Upper lobe of right lung (tissue), 1 donor: Measurements from ENCODE around the gene ATP2C2. TPM values are rescaled to one million over a fixed set of nuclear protein-coding genes. Genes with fewer than 3 reads are reported as not detected.

Source experiments
- ATAC-seq: fragments of 200-7000 bp; cut with Tn5 transposase; one replicate; pipeline ENCODE4 v1.9.1; 2020; ENCODE audit warnings: mild to moderate bottlenecking, moderate library complexity
- DNase-seq: peaks from one replicate; pipeline ENCODE4 v3.0.0-alpha.2; 2020
- H3K27ac ChIP-seq: fragments of 200-600 bp; one replicate; pipeline ENCODE4 v1.8.0; 2022
- H3K27me3 ChIP-seq: fragments of 200-600 bp; one replicate; pipeline ENCODE4 v1.8.0; 2022; ENCODE audit warnings: mild to moderate bottlenecking
- H3K36me3 ChIP-seq: fragments of 200-600 bp; one replicate; pipeline ENCODE4 v1.8.0; 2022
- H3K4me1 ChIP-seq: fragments of 200-600 bp; one replicate; pipeline ENCODE4 v1.8.0; 2022
- H3K4me3 ChIP-seq: fragments of 200-600 bp; one replicate; pipeline ENCODE4 v1.8.0; 2022; ENCODE audit warnings: mild to moderate bottlenecking
- H3K9me3 ChIP-seq: fragments of 200-600 bp; one replicate; pipeline ENCODE4 v1.8.0; 2022
- intact Hi-C: fragments of 100-400 bp; cut with DNase I; formaldehyde crosslinking; loops from one replicate; pipeline ENCODE4 v1.11.0; 2022
- total RNA-seq: library from RNA; stranded (reverse); fragmentation: NEBNext Ultra II Directional; extraction: Animal tissue kit (Norgen Biotek cat#: 25700); gene quantifications from one replicate; pipeline ENCODE4 v1.2.1, GENCODE V29; 2021
- TF ChIP-seq, protein P1 (sequence below): fragments of 200-600 bp; IDR thresholded peaks from one replicate; pipeline ENCODE4 v1.8.0; 2022; ENCODE audit warnings: antibody characterized with exemption
- donor health status: DM: no; HTN: yes; CAD: no; lungs with severe emphysema.

The ATP2C2 gene
- total RNA-seq, 1 donor from 2014 or later: 48.9 TPM

DNA sequence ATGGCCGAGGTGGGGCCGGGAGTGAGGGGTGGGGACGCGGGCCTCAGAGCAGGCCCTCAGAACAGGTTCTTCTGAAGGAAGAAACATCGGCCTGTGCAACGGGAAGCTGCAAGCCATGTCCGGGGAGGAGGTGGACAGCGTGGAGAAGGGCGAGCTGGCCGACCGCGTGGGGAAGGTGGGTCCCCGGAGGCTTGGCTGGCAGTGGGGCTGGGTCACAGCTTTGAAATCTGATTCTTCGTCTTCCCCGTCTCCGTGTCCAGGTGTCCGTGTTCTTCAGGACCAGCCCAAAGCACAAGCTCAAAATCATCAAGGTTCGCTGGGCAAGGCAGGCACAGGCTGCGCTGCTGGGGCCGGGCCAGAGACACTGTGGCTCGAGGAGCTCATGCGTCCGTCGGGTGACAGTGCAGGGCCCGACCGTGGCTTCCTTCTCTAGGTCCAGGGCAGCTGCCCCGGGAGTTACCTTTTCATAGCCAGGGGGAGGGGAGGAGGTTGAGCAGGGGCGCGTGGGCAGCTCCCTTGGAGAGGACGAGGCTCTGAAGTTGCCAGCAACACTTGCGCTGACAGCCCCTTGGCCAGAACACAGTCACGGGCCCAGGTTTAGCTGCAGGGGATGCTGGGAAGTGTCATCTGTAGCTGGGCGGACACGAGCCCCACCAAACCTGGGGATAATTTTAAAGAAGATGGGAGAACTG, 84.9 kb downstream of the ATP2C2 start:
- H3K9me3 ChIP-seq: no peaks in the 10 kb centered on the region
- no peaks in the 10 kb centered on the region for H3K4me1 ChIP-seq
- no peaks in the 10 kb centered on the region for H3K27me3 ChIP-seq
- H3K36me3 ChIP-seq: no peaks in the 10 kb centered on the region
- intact Hi-C loops: no loop called here
- DNase-seq (peak; percentile 40), ATAC-seq (no peak)
- no peak overlapping the region for H3K27ac ChIP-seq
- no peak overlapping the region for H3K4me3 ChIP-seq
- TF ChIP-seq, protein P1, sequence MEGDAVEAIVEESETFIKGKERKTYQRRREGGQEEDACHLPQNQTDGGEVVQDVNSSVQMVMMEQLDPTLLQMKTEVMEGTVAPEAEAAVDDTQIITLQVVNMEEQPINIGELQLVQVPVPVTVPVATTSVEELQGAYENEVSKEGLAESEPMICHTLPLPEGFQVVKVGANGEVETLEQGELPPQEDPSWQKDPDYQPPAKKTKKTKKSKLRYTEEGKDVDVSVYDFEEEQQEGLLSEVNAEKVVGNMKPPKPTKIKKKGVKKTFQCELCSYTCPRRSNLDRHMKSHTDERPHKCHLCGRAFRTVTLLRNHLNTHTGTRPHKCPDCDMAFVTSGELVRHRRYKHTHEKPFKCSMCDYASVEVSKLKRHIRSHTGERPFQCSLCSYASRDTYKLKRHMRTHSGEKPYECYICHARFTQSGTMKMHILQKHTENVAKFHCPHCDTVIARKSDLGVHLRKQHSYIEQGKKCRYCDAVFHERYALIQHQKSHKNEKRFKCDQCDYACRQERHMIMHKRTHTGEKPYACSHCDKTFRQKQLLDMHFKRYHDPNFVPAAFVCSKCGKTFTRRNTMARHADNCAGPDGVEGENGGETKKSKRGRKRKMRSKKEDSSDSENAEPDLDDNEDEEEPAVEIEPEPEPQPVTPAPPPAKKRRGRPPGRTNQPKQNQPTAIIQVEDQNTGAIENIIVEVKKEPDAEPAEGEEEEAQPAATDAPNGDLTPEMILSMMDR: no peak

- Histone ChIP-seq H3K4me3 (no peak overlapping the region), H3K9me3 (no peaks in the 10 kb centered on the region), H3K36me3 (no peaks in the 10 kb centered on the region), H3K4me1 (no peaks in the 10 kb centered on the region), H3K27ac (no peak overlapping the region), H3K27me3 (no peaks in the 10 kb centered on the region)
- intact Hi-C loops: no loop called here
- ATAC-seq (no peak), DNase-seq (peak; percentile 40)
- TF ChIP-seq, protein P1: no peak
Measured at GRCh38 chr16:84454611-84455010, 86.3 kb downstream of the ATP2C2 start.

GRCh38 chr16:84455031-84455430, 86.7 kb downstream of the ATP2C2 start:
- ATAC-seq (no peak), DNase-seq (peak; percentile 37)
- intact Hi-C loops: no loop called here
- H3K36me3 ChIP-seq: no peaks in the 10 kb centered on the region
- TF ChIP-seq, protein P1: no peak
- no peak overlapping the region for H3K27ac ChIP-seq
- no peak overlapping the region for H3K4me3 ChIP-seq
- H3K4me1 ChIP-seq: no peaks in the 10 kb centered on the region
- H3K27me3 ChIP-seq: no peaks in the 10 kb centered on the region
- H3K9me3 ChIP-seq: no peaks in the 10 kb centered on the region

GRCh38 chr16:84458606-84459532, 90.5 kb downstream of the ATP2C2 start:
- no peak for ATAC-seq
- no peaks in the 10 kb centered on the region for H3K36me3 ChIP-seq

DNA sequence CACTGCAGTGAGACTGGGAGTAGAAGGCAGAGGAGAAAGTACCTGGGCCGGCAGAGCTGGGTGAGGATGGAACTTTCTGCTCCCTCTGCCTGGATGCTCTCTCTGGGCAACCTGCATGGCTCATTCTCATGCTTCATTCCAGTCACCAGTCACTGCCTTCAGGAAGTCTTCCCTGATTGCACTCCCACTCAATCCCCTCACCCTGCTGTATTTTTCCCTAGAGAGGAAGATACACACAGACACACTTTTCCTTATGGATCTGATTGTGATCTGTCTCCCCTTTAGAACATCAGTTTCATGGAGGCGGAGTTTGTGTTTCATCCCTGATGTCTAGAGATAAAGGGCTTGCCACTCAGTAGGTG, 91.2 kb downstream of the ATP2C2 start:
- Histone ChIP-seq H3K36me3 (no peaks in the 10 kb centered on the region), H3K27me3 (no peaks in the 10 kb centered on the region), H3K4me1 (no peaks in the 10 kb centered on the region), H3K4me3 (no peak overlapping the region), H3K27ac (no peak overlapping the region), H3K9me3 (no peaks in the 10 kb centered on the region)
- TF ChIP-seq, protein P1: no peak
- intact Hi-C loops: no loop called here
- ATAC-seq (no peak), DNase-seq (no peak)

More at GRCh38 chr16:84458606-84459532, 90.5 kb downstream of the ATP2C2 start:
- no peak overlapping the region for H3K4me3 ChIP-seq
- intact Hi-C loops: no loop called here
- H3K27me3 ChIP-seq: no peaks in the 10 kb centered on the region
- DNase-seq: peak; percentile 55
- TF ChIP-seq, protein P1: no peak
- no peaks in the 10 kb centered on the region for H3K9me3 ChIP-seq
- no peak overlapping the region for H3K27ac ChIP-seq
- H3K4me1 ChIP-seq: no peaks in the 10 kb centered on the region
